Fibroblast of skin of right biceps (primary cell): ENCODE measurements around the gene ST6GALNAC6.
"Not testable (repeated sequence)": the region's sequence is repeated elsewhere in the genome, so short reads cannot be mapped to it uniquely, and the experiment has no call there.

Source experiments
- DNase-seq: peaks from one replicate; pipeline ENCODE4 v3.0.0-alpha.2; 2013

Gene ST6GALNAC6

DNA sequence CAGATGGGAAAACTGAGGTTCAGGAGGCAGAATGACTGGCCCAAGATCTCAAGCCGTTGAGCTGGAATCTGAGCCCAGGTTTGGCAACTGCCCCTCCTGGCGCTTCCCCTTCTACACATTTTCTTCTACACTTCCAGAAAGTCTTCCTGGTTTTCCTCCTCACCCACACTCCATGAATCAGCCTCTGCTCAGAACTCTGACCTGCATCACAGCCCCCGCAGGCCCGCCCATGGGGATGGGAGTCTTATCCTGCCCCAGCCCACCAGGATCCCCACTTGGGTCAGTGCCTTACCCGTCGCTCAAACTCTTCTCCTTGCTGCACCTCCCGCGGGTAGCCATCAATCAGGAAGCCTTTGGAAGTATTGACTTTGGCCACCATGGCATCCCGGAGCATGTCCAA lies 27.9 kb downstream of the ST6GALNAC6 start:
- DNase-seq: no peak

GRCh38 chr9:127870887-127871286 lies 28.5 kb downstream of the ST6GALNAC6 start:
- no peak for DNase-seq

GRCh38 chr9:127870153-127870491 lies 29.3 kb downstream of the ST6GALNAC6 start:
- DNase-seq: not testable (repeated sequence)

DNA sequence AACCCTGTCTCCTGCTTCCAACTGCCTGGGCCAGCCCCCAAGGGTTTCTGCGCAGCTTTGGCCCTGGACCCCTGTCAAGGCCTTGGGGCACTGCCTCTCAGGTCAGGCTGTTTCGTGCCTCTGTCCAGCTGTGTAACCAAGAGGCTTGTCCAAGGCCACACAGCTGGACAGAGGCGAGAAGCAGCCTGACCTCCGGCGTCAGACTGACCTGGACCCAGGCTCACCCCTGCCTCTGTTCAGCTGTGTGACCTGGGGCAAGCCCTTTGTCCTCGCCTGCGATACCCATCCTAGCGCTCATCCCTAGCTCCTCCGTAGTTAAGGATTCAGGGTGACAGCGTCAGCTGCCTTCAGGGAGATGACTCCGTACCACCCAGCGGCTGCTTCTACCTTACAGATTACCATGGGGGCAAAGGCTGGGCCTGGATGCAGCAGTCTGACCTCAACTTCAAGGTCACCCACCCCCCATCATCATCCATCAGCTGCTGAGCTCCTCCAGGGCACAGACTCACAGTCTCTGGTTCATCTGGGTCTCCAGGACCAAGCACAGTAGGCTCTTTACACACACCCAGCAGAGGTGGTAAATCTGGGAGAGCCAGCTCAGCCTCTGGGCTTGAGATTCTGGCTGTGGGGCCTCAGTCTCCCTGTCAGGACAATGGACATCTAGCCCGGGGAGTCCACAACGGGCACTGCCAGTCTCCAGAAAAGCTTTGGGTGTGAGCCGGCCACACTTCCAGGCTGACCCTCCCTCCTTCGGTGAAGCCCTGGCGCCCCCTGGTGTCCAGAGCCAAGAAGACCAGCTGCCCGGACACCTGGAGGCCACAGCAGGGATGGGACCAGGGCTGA lies 29.9 kb downstream of the ST6GALNAC6 start:
- DNase-seq: peak; percentile 73

DNA sequence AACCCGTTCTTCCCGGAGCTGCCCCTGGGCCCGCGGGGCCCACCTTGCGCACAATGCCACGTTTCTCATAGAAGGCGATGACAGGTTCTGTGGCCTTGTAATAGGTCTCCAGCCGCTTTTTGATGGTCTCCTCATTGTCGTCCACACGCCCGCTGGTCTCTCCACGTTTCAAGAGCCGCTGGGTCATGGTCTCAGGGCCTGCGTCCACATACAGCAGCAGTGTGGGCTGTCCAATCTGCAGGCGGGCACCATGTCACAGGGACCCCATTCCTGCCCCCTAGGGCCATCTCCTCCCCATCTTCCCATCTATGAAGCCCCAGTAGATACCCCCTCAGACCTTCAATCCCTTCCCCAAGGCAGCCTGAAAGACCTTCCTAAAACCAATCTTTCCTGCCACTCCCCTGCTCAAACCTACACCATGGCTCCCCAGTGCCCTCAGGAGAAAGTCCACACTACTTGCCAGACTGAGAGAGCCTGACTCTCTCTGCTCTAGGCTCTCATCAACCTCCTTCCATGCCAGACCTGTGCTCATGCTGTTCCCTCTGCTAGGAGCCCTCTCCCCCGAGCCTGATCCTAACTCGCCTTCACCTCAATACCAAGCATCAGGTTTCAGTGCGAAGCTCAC lies 31.0 kb downstream of the ST6GALNAC6 start:
- no peak for DNase-seq

DNA sequence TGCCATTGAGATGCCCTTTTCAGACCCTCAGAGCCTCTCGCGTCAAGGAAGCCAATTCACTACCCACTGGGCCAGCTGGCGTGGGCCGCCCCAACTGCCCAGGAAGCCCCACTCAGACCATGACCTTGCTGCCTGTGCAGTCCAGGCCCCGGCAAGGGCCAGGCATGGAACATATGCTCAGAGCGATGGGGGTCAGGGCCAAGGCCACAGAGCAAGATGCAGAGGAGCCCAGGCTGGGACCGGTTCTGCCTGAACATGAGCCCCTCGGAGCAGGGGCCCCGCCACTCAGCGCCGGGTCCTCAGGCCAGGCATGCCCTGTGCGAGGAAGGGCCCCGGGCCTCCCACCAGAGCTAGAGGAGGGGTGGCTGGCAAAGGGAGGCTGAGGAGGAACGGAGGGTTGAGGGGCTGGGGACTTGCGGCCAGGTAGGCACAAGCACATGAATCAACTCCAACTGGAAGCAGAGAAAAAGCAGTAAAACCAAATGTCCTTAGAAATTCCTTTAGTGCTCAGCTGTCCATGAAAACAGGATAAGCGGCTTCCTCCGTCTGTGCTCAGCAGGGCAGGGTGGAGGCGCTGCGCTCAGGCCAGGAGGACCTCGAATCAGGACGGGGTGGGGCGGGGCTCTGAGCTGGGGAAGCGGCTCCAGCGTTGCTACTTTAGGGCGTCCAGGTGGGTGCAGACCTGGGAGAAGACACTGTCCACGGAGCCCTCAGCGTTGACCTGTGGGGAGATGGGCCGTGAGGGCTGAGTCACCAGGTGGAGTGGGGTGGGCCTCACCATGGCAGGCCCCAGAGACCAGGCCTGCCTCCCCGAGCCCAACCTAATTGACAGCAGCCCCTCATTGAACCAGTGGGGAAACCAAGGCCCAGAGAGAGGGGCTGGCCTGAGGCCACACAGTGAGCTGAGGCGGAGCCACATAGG lies 31.8 kb downstream of the ST6GALNAC6 start:
- DNase-seq: no peak

- no peak for DNase-seq
Observed at GRCh38 chr9:127866535-127866934, 32.9 kb downstream of the ST6GALNAC6 start.

DNA sequence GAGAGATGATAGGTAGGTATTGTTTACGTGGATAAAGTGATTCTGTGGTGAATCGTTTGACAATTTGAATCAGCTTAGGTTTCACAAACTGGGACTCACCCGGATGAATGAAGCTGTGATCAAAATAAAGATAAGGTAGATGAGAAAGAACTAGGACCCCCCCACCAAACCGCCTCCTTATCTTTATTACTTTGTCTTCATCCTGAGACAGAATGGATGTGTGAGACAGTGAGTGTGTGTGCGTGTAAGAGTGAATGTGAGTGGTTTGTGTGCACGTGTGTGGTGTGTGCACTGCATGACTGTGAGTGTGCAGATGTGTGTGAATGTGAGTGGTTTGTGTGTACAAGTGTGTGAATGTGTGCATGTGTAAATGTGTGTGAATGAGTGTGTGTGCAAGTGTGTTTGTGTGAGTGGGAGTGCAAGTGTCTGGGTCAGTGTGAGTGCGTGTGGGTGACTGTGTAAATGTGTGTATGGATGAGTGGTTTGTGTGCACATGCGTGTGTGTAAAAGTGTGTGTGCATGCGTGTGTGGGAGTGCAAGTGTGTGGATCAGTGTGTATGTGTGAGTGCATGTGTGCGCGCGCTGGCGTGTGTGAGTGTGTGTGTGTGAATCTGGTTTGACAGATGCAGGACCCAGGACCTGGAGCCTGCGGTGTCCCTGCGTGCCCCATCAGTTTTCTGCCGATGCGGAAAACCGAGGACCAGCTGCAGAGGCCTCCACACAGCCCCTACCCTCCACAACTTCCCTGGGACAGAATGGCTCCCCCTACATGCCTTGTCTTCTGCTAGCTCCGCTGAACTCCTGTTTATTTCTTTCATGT lies 33.5 kb downstream of the ST6GALNAC6 start:
- DNase-seq: no peak

DNA sequence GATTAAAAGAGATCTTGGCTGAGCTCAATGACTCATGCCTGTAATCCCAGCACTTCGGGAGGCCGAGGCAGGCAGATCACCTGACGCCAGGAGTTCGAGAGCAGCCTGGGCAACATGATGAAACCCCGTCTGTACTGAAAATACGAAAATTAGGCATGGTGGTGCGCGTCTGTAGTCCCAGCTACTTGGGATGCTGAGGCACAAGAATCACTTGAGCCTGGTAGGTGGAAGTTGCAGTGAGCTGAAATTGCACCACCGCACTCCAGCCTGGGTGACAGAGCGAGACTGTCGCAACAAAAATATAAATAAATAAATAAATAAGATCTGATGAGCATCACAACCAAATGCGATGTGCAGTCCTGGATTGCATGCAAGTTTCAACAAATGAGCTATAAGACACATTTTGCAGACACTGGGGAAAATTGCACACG lies 36.2 kb downstream of the ST6GALNAC6 start:
- no peak for DNase-seq

GRCh38 chr9:127862075-127863011 lies 37.1 kb downstream of the ST6GALNAC6 start:
- DNase-seq: no peak

DNA sequence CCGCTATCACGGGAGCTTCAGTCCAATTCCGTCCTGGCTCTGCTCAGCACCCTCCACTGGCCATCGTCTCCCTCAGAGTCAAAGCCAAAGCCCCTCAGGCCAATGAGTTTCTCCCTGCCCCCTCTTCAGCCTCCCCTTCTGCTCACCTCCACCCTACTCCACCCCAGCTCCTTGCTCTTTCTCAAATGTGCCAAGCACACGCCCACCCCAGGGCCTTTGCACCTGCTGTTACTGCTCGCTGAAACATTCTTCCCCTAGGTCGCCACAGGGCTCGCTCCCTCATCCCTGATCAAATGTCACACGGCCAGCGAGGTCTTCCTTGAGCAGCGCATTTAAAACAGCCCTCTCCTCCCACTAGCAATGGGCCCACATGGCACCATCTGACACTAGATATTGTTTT lies 38.6 kb downstream of the ST6GALNAC6 start:
- no peak for DNase-seq

DNA sequence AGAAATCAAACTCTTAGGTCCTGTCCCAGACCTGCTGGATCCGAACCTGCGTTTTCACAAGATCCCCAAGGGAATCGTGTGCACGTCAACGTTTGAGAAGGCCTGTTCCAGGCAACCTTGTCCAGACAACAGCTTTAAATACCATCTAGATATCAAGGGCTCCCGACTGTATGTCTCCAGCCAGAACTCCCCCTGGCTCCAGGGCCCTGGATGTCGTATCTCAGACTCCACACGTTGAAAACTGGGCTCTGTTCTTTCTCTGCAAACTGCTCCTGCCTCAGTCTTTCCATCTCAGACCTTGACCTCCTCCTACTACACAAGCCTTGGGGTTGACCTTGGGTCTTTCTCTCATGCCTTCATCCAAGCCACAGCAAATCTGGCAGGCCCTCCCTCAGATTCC lies 39.1 kb downstream of the ST6GALNAC6 start:
- DNase-seq: no peak

DNA sequence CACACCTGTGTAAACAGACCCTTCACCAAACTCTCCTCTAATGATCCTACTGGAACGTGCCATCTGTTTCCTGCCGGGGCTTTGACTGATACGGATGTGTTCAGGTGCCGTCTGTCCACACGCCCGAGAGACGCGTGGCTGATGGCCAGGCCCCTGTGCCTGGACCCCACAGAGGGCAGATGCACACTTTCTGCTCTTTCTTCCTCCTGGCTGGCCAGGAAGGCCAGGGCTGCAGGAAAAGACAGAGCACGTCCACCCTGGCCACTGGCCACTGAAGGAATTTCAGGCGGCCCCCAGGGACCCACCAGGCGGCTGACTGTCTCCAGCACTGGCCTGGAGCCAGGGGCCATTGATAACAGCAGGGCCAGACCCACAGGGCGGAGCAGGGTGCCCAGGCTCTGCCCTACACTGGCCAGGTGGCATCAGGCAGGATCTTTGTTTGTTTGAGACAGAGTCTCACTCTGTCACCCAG lies 41.3 kb downstream of the ST6GALNAC6 start:
- peak; percentile 44 for DNase-seq

- no peak for DNase-seq
Observed at GRCh38 chr9:127857278-127857677, 42.1 kb downstream of the ST6GALNAC6 start.

DNA sequence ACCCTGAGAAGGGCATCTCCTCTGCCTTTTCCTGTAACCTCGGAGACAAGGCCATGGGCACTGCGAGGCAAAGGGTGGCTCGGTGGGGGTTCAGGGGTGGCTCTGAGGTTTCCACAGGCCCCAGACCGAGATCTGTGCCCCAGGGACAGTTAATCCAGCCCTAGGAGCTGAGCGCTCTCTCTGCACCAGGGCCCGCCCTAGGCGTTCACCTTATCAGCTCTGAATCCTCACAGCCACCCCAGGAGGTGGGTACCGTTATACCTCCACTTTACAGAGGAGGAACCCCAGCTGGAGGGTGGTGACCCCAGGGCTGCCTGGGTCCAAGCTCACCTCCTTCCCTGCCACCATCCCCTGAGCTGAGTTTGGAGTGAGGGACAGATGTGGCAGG lies 42.7 kb downstream of the ST6GALNAC6 start:
- no peak for DNase-seq

DNA sequence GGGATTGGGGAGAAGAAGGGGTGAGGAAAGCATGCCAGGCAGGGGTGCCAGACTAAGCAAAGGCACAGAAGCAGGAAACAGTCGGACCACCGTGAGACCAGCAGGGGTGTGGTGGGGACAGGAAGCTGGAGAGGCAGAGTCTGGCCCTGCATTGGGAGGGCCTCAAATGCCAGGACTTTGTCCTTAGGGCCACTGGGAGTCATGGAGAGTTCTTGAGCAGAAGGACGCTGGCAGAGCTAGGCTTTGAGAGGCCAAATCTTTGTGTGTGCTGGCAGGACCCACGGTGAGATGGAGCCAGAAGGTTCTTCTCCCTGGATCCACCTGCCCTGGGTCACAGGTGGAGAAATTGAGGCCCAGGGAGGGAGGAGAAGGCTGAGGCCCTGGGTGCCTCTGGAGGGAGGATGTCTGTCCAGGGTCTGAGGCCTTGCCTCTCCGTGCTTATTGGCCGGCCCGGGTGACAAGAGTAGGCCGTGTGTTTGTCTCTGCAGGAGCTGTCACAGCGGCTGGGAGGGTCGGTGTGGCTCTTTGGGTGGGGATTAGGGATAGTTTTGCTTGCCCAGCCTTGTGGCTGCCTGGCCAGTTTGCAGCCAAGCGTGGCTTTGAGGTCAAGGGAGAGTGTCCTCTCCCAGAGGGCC lies 43.2 kb downstream of the ST6GALNAC6 start:
- DNase-seq: no peak

DNA sequence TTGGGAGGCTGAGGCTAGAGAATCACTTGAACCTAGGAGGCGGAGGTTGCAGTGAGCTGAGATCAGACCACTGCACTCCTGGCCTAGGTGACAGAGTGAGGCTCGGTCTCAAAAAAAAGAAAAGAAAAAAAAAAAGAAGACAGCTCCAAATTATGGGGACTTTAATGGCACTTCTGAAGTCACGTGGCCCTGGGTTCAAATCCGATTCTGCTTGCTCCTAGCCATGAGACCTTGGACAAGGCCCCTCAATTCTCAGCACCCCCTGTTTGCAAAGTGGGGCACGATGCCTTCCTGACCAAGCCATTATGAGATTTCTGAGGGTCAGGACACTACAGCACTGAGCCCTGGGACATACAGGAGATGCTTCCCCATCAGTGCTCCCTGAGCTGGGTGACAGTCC lies 43.9 kb downstream of the ST6GALNAC6 start:
- DNase-seq: no peak

- DNase-seq: no peak
Observed at GRCh38 chr9:127854960-127855359, 44.4 kb downstream of the ST6GALNAC6 start.

GRCh38 chr9:127854184-127854806 lies 45.1 kb downstream of the ST6GALNAC6 start, which contains the start of gene ENG:
Gene ENG, minus strand, starts transcription at chr9:127854658. Its CDS starts 303 bp downstream, at chr9:127854355.
- peak; percentile 78 for DNase-seq
